H9 (cell line): ENCODE results near the gene OS9. TPM values are rescaled to one million over a fixed set of nuclear protein-coding genes. Genes with fewer than 3 reads are reported as not detected.
A peak's percentile ranks its signal among the peaks of the same experiment; 100 is the strongest.

ENCODE experiments used
- DNase-seq: peaks from one replicate; pipeline ENCODE4 v3.0.0-alpha.2; 2017
- H2AFZ ChIP-seq: one replicate; pipeline ENCODE4 v1.6.1; 2013; ENCODE audit warnings: mild to moderate bottlenecking, low read length, control low read depth, moderate library complexity
- H2AK5ac ChIP-seq: 2 replicates; pipeline ENCODE4 v1.6.1; 2013; ENCODE audit warnings: low read length, control low read depth, mixed read lengths; ENCODE audit not compliant: insufficient read length
- H2BK120ac ChIP-seq: one replicate; pipeline ENCODE4 v1.6.1; 2013; ENCODE audit warnings: low read depth, mild to moderate bottlenecking, low read length, control low read depth, inconsistent platforms; ENCODE audit not compliant: poor library complexity, severe bottlenecking
- H2BK12ac ChIP-seq: 2 replicates; pipeline ENCODE4 v1.6.1; 2013; ENCODE audit warnings: low read length, control low read depth, mixed read lengths, low read depth; ENCODE audit not compliant: insufficient read length
- H2BK15ac ChIP-seq: 2 replicates; pipeline ENCODE4 v1.6.1; 2013; ENCODE audit warnings: low read depth, low read length, control low read depth
- H2BK20ac ChIP-seq: one replicate; pipeline ENCODE4 v1.6.1; 2013; ENCODE audit warnings: low read depth, mild to moderate bottlenecking, low read length, control low read depth, inconsistent platforms; ENCODE audit not compliant: poor library complexity, severe bottlenecking
- H2BK5ac ChIP-seq: 2 replicates; pipeline ENCODE4 v1.6.1; 2013; ENCODE audit warnings: low read length, control low read depth, mixed read lengths; ENCODE audit not compliant: insufficient read length
- H3K14ac ChIP-seq: 2 replicates; pipeline ENCODE4 v1.6.1; 2013; ENCODE audit warnings: low read length, control low read depth; ENCODE audit not compliant: insufficient read depth
- H3K18ac ChIP-seq: 2 replicates; pipeline ENCODE4 v1.6.1; 2013; ENCODE audit warnings: low read depth, mild to moderate bottlenecking, mixed read lengths, low read length, control low read depth; ENCODE audit not compliant: insufficient read length
- H3K23ac ChIP-seq: 2 replicates; pipeline ENCODE4 v1.6.1; 2013; ENCODE audit warnings: low read length, control low read depth, mixed read lengths, low read depth; ENCODE audit not compliant: insufficient read length
- H3K23me2 ChIP-seq: 2 replicates; pipeline ENCODE4 v1.6.1; 2013; ENCODE audit warnings: low read depth, mild to moderate bottlenecking, mixed read lengths, low read length, control low read depth; ENCODE audit not compliant: insufficient read length, poor library complexity, severe bottlenecking
- H3K27ac ChIP-seq: 2 replicates; pipeline ENCODE4 v1.5.1; 2013; ENCODE audit warnings: low read length, control low read depth, mixed read lengths, low read depth; ENCODE audit not compliant: insufficient read length
- H3K27me3 ChIP-seq: 2 replicates; pipeline ENCODE4 v1.6.1; 2013; ENCODE audit warnings: low read length, control low read depth, inconsistent platforms; ENCODE audit not compliant: insufficient read depth
- H3K4ac ChIP-seq: 2 replicates; pipeline ENCODE4 v1.6.1; 2013; ENCODE audit warnings: low read depth, mild to moderate bottlenecking, control low read depth, inconsistent platforms, low read length, moderate library complexity
- H3K4me1 ChIP-seq: 2 replicates; pipeline ENCODE4 v1.6.1; 2013; ENCODE audit warnings: low read length, control low read depth, inconsistent platforms; ENCODE audit not compliant: insufficient read depth
- H3K4me2 ChIP-seq: 2 replicates; pipeline ENCODE4 v1.6.1; 2013; ENCODE audit warnings: low read length, control low read depth, mixed read lengths; ENCODE audit not compliant: insufficient read length, insufficient read depth
- H3K56ac ChIP-seq: 2 replicates; pipeline ENCODE4 v1.6.1; 2013; ENCODE audit warnings: low read depth, mild to moderate bottlenecking, mixed read lengths, low read length, control low read depth; ENCODE audit not compliant: insufficient read length
- H3K79me1 ChIP-seq: 2 replicates; pipeline ENCODE4 v1.6.1; 2013; ENCODE audit warnings: low read depth, mild to moderate bottlenecking, moderate library complexity, low read length, control low read depth, inconsistent platforms; ENCODE audit not compliant: insufficient read depth, poor library complexity, severe bottlenecking
- H3K79me2 ChIP-seq: 2 replicates; pipeline ENCODE4 v1.6.1; 2013; ENCODE audit warnings: low read length, control low read depth, inconsistent platforms; ENCODE audit not compliant: insufficient read depth
- H3K9ac ChIP-seq: 2 replicates; pipeline ENCODE4 v1.6.1; 2013; ENCODE audit warnings: low read length, control low read depth, mixed read lengths; ENCODE audit not compliant: insufficient read length; ENCODE audit errors: extremely low read depth
- H3K9me3 ChIP-seq: one replicate; pipeline ENCODE4 v1.6.1; 2013; ENCODE audit warnings: low read depth, low read length, inconsistent platforms; ENCODE audit not compliant: control insufficient read depth
- H3T11ph ChIP-seq: one replicate; pipeline ENCODE4 v1.6.1; 2013; ENCODE audit warnings: mild to moderate bottlenecking, low read length, control low read depth, inconsistent platforms
- H4K20me1 ChIP-seq: one replicate; pipeline ENCODE4 v1.6.1; 2013; ENCODE audit not compliant: control insufficient read depth, insufficient read length, insufficient read depth
- H4K5ac ChIP-seq: 2 replicates; pipeline ENCODE4 v1.6.1; 2013; ENCODE audit warnings: low read depth, mild to moderate bottlenecking, mixed read lengths, low read length, control low read depth; ENCODE audit not compliant: insufficient read length
- H4K8ac ChIP-seq: replicated peaks from 2 replicates; pipeline ENCODE4 v1.6.1; 2013; ENCODE audit warnings: low read length, control low read depth, mixed read lengths, low read depth; ENCODE audit not compliant: insufficient read length
- H4K91ac ChIP-seq: 2 replicates; pipeline ENCODE4 v1.6.1; 2013; ENCODE audit warnings: low read depth, mild to moderate bottlenecking, moderate library complexity, mixed read lengths, low read length, control low read depth; ENCODE audit not compliant: insufficient read length
- H3K27ac Mint-ChIP-seq, 3 experiments: 2 replicates in 2 of 3; 3 replicates in 1 of 3; pipeline ENCODE4 v1.8.0; 2020 to 2021; ENCODE audit warnings: mixed read lengths in 3 of 3, mild to moderate bottlenecking in 1 of 3, moderate library complexity in 1 of 3
- H3K27me3 Mint-ChIP-seq: 2 replicates; pipeline ENCODE4 v1.8.0; 2021; ENCODE audit warnings: low read depth, mild to moderate bottlenecking, moderate library complexity, mixed read lengths
- H3K36me3 Mint-ChIP-seq, 3 experiments: 2 replicates in 2 of 3; 3 replicates in 1 of 3; pipeline ENCODE4 v1.8.0; 2020 to 2021; ENCODE audit warnings: low read depth in 3 of 3, mixed read lengths in 3 of 3; ENCODE audit not compliant: insufficient read depth in 1 of 3
- H3K4me1 Mint-ChIP-seq, 2 experiments: 2 replicates each; pipeline ENCODE4 v1.8.0; 2020; ENCODE audit warnings: mixed read lengths in 2 of 2
- H3K4me3 Mint-ChIP-seq, 2 experiments: 2 replicates in 1 of 2; 3 replicates in 1 of 2; pipeline ENCODE4 v1.8.0; 2020 to 2021; ENCODE audit warnings: mild to moderate bottlenecking in 2 of 2, mixed read lengths in 2 of 2, moderate library complexity in 1 of 2
- H3K9me3 Mint-ChIP-seq, 2 experiments: 2 replicates in 1 of 2; 3 replicates in 1 of 2; pipeline ENCODE4 v1.8.0; 2020; ENCODE audit warnings: mild to moderate bottlenecking in 2 of 2, mixed read lengths in 2 of 2, moderate library complexity in 1 of 2
- WGBS: extraction: QIAGEN DNeasy Blood & Tissue Kit; methylation state at CpG from one replicate; pipeline ENCODE4 v1.1.7; 2013; ENCODE audit warnings: missing lambda C conversion rate, low lambda C conversion rate, mixed read lengths; ENCODE audit not compliant: insufficient read length; ENCODE audit errors: extremely low coverage; 5-methylcytosine and 5-hydroxymethylcytosine counted together
- total RNA-seq: library from RNA; stranded (reverse); gene quantifications from 2 replicates; pipeline ENCODE4 v1.2.1, GENCODE V29; 2021
- TF ChIP-seq, protein P1 (sequence below): fragments of 200-600 bp; sonication (generic); conservative IDR thresholded peaks from 3 replicates; pipeline ENCODE4 v1.8.0; 2021; ENCODE audit warnings: antibody characterized with exemption, mild to moderate bottlenecking

Gene OS9
- total RNA-seq, 1 experiment from 2014 or later = 112 TPM

DNA sequence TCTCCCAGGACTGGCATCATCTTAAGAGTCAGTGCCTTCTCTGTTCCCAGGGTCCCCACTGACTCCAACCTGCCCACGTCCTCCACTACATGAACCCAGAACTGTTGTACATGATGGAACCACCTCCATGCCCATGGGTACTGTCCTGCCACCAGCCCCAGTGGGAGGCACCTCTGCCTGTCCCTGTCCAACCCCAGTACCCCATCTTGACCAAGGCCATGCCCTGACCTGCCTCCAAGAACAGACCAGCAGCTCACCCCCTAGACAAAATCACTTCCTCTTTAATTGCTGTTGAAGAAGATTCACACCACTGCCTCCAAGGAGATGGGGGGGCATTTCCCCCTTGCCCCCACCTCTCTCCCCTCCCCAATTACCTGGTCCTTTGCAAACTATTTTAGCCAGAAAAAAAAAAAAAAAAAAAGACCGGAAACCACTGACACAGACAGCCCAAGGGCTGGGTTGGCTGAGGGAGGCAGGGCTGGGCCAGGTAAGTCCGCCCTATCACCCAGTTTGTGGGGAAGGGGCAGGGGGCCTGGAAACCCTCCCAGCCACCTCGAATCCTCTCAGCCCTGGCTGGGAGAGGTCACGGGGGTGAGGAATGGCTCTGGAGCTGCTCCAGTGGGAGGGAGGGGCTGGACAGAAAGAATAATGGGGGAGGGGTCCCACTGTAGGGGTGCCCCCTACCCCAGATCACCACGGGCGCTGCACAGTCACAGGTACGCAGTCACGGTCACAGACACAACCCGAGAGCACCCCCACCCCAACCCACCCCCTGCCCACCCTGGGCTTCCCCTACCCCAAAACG lies 31.2 kb downstream of the OS9 start:
- H3T11ph ChIP-seq = no peak overlapping the region
- no peaks in the 10 kb centered on the region for H4K20me1 ChIP-seq
- H3K9me3 ChIP-seq = no peaks in the 10 kb centered on the region
- H2BK12ac ChIP-seq = no peak overlapping the region
- Mint-ChIP-seq H3K27me3 (peaks cover 68% of the 10 kb centered on the region), H3K27ac (no peak overlapping the region), H3K4me3 (peak overlapping the region in 1 of 2 experiments; percentile 47; a peak in 1 of 5 replicates), H3K36me3 (peaks cover 0 to 16% (median 5%) of the 10 kb centered on the region in 3 experiments; a peak in 4 of 7 replicates), H3K9me3 (no peaks in the 10 kb centered on the region; a peak in 1 of 5 replicates), H3K4me1 (peaks cover 12 to 17% of the 10 kb centered on the region in 2 experiments)
- H3K23me2 ChIP-seq = peaks cover 14% of the 10 kb centered on the region
- H3K23ac ChIP-seq = no peak overlapping the region
- H2BK15ac ChIP-seq = no peak overlapping the region
- H3K27ac ChIP-seq = no peak overlapping the region
- no peak overlapping the region for H2AFZ ChIP-seq
- no peak overlapping the region for H2BK120ac ChIP-seq
- no peak overlapping the region for H3K4ac ChIP-seq
- no peaks in the 10 kb centered on the region for H3K79me1 ChIP-seq
- TF ChIP-seq, protein P1, sequence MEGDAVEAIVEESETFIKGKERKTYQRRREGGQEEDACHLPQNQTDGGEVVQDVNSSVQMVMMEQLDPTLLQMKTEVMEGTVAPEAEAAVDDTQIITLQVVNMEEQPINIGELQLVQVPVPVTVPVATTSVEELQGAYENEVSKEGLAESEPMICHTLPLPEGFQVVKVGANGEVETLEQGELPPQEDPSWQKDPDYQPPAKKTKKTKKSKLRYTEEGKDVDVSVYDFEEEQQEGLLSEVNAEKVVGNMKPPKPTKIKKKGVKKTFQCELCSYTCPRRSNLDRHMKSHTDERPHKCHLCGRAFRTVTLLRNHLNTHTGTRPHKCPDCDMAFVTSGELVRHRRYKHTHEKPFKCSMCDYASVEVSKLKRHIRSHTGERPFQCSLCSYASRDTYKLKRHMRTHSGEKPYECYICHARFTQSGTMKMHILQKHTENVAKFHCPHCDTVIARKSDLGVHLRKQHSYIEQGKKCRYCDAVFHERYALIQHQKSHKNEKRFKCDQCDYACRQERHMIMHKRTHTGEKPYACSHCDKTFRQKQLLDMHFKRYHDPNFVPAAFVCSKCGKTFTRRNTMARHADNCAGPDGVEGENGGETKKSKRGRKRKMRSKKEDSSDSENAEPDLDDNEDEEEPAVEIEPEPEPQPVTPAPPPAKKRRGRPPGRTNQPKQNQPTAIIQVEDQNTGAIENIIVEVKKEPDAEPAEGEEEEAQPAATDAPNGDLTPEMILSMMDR = no peak
- H2BK20ac ChIP-seq = no peak overlapping the region
- no peak overlapping the region for H4K91ac ChIP-seq
- no peak overlapping the region for H4K8ac ChIP-seq
- no peak overlapping the region for H3K56ac ChIP-seq
- H3K79me2 ChIP-seq = no peaks in the 10 kb centered on the region
- H2BK5ac ChIP-seq = no peak overlapping the region
- DNase-seq = no peak
- no peak overlapping the region for H3K9ac ChIP-seq
- H2AK5ac ChIP-seq = no peak overlapping the region
- WGBS = no CpG with 5 or more reads among the region's 11 CpGs
- no peak overlapping the region for H3K14ac ChIP-seq
- H4K5ac ChIP-seq = no peak overlapping the region
- H3K4me1 ChIP-seq = no peaks in the 10 kb centered on the region; the same call in 1 of the 2 replicates
- peaks cover 20% of the 10 kb centered on the region; the same call in 1 of the 2 replicates for H3K27me3 ChIP-seq
- H3K18ac ChIP-seq = no peak overlapping the region
- H3K4me2 ChIP-seq = peak overlapping the region; percentile 96
